H9 (cell line): ENCODE measurements around the gene EP300. TPM values are rescaled to one million over a fixed set of nuclear protein-coding genes. Genes with fewer than 3 reads are reported as not detected.
"Not testable (repeated sequence)": the region's sequence is repeated elsewhere in the genome, so short reads cannot be mapped to it uniquely, and the experiment has no call there.

ENCODE experiments used
- DNase-seq: peaks from one replicate; pipeline ENCODE4 v3.0.0-alpha.2; 2017
- H2AFZ ChIP-seq: one replicate; pipeline ENCODE4 v1.6.1; 2013; ENCODE audit warnings: mild to moderate bottlenecking, low read length, control low read depth, moderate library complexity
- H2AK5ac ChIP-seq: 2 replicates; pipeline ENCODE4 v1.6.1; 2013; ENCODE audit warnings: low read length, control low read depth, mixed read lengths; ENCODE audit not compliant: insufficient read length
- H2BK120ac ChIP-seq: one replicate; pipeline ENCODE4 v1.6.1; 2013; ENCODE audit warnings: low read depth, mild to moderate bottlenecking, low read length, control low read depth, inconsistent platforms; ENCODE audit not compliant: poor library complexity, severe bottlenecking
- H2BK12ac ChIP-seq: 2 replicates; pipeline ENCODE4 v1.6.1; 2013; ENCODE audit warnings: low read length, control low read depth, mixed read lengths, low read depth; ENCODE audit not compliant: insufficient read length
- H2BK15ac ChIP-seq: 2 replicates; pipeline ENCODE4 v1.6.1; 2013; ENCODE audit warnings: low read depth, low read length, control low read depth
- H2BK20ac ChIP-seq: one replicate; pipeline ENCODE4 v1.6.1; 2013; ENCODE audit warnings: low read depth, mild to moderate bottlenecking, low read length, control low read depth, inconsistent platforms; ENCODE audit not compliant: poor library complexity, severe bottlenecking
- H2BK5ac ChIP-seq: 2 replicates; pipeline ENCODE4 v1.6.1; 2013; ENCODE audit warnings: low read length, control low read depth, mixed read lengths; ENCODE audit not compliant: insufficient read length
- H3K14ac ChIP-seq: 2 replicates; pipeline ENCODE4 v1.6.1; 2013; ENCODE audit warnings: low read length, control low read depth; ENCODE audit not compliant: insufficient read depth
- H3K18ac ChIP-seq: 2 replicates; pipeline ENCODE4 v1.6.1; 2013; ENCODE audit warnings: low read depth, mild to moderate bottlenecking, mixed read lengths, low read length, control low read depth; ENCODE audit not compliant: insufficient read length
- H3K23ac ChIP-seq: 2 replicates; pipeline ENCODE4 v1.6.1; 2013; ENCODE audit warnings: low read length, control low read depth, mixed read lengths, low read depth; ENCODE audit not compliant: insufficient read length
- H3K23me2 ChIP-seq: 2 replicates; pipeline ENCODE4 v1.6.1; 2013; ENCODE audit warnings: low read depth, mild to moderate bottlenecking, mixed read lengths, low read length, control low read depth; ENCODE audit not compliant: insufficient read length, poor library complexity, severe bottlenecking
- H3K27ac ChIP-seq: 2 replicates; pipeline ENCODE4 v1.5.1; 2013; ENCODE audit warnings: low read length, control low read depth, mixed read lengths, low read depth; ENCODE audit not compliant: insufficient read length
- H3K27me3 ChIP-seq: 2 replicates; pipeline ENCODE4 v1.6.1; 2013; ENCODE audit warnings: low read length, control low read depth, inconsistent platforms; ENCODE audit not compliant: insufficient read depth
- H3K4ac ChIP-seq: 2 replicates; pipeline ENCODE4 v1.6.1; 2013; ENCODE audit warnings: low read depth, mild to moderate bottlenecking, control low read depth, inconsistent platforms, low read length, moderate library complexity
- H3K4me1 ChIP-seq: 2 replicates; pipeline ENCODE4 v1.6.1; 2013; ENCODE audit warnings: low read length, control low read depth, inconsistent platforms; ENCODE audit not compliant: insufficient read depth
- H3K4me2 ChIP-seq: 2 replicates; pipeline ENCODE4 v1.6.1; 2013; ENCODE audit warnings: low read length, control low read depth, mixed read lengths; ENCODE audit not compliant: insufficient read length, insufficient read depth
- H3K56ac ChIP-seq: 2 replicates; pipeline ENCODE4 v1.6.1; 2013; ENCODE audit warnings: low read depth, mild to moderate bottlenecking, mixed read lengths, low read length, control low read depth; ENCODE audit not compliant: insufficient read length
- H3K79me1 ChIP-seq: 2 replicates; pipeline ENCODE4 v1.6.1; 2013; ENCODE audit warnings: low read depth, mild to moderate bottlenecking, moderate library complexity, low read length, control low read depth, inconsistent platforms; ENCODE audit not compliant: insufficient read depth, poor library complexity, severe bottlenecking
- H3K79me2 ChIP-seq: 2 replicates; pipeline ENCODE4 v1.6.1; 2013; ENCODE audit warnings: low read length, control low read depth, inconsistent platforms; ENCODE audit not compliant: insufficient read depth
- H3K9ac ChIP-seq: 2 replicates; pipeline ENCODE4 v1.6.1; 2013; ENCODE audit warnings: low read length, control low read depth, mixed read lengths; ENCODE audit not compliant: insufficient read length; ENCODE audit errors: extremely low read depth
- H3K9me3 ChIP-seq: one replicate; pipeline ENCODE4 v1.6.1; 2013; ENCODE audit warnings: low read depth, low read length, inconsistent platforms; ENCODE audit not compliant: control insufficient read depth
- H3T11ph ChIP-seq: one replicate; pipeline ENCODE4 v1.6.1; 2013; ENCODE audit warnings: mild to moderate bottlenecking, low read length, control low read depth, inconsistent platforms
- H4K20me1 ChIP-seq: one replicate; pipeline ENCODE4 v1.6.1; 2013; ENCODE audit not compliant: control insufficient read depth, insufficient read length, insufficient read depth
- H4K5ac ChIP-seq: 2 replicates; pipeline ENCODE4 v1.6.1; 2013; ENCODE audit warnings: low read depth, mild to moderate bottlenecking, mixed read lengths, low read length, control low read depth; ENCODE audit not compliant: insufficient read length
- H4K8ac ChIP-seq: replicated peaks from 2 replicates; pipeline ENCODE4 v1.6.1; 2013; ENCODE audit warnings: low read length, control low read depth, mixed read lengths, low read depth; ENCODE audit not compliant: insufficient read length
- H4K91ac ChIP-seq: 2 replicates; pipeline ENCODE4 v1.6.1; 2013; ENCODE audit warnings: low read depth, mild to moderate bottlenecking, moderate library complexity, mixed read lengths, low read length, control low read depth; ENCODE audit not compliant: insufficient read length
- H3K27ac Mint-ChIP-seq, 3 experiments: 2 replicates in 2 of 3; 3 replicates in 1 of 3; pipeline ENCODE4 v1.8.0; 2020 to 2021; ENCODE audit warnings: mixed read lengths in 3 of 3, mild to moderate bottlenecking in 1 of 3, moderate library complexity in 1 of 3
- H3K27me3 Mint-ChIP-seq: 2 replicates; pipeline ENCODE4 v1.8.0; 2021; ENCODE audit warnings: low read depth, mild to moderate bottlenecking, moderate library complexity, mixed read lengths
- H3K36me3 Mint-ChIP-seq, 3 experiments: 2 replicates in 2 of 3; 3 replicates in 1 of 3; pipeline ENCODE4 v1.8.0; 2020 to 2021; ENCODE audit warnings: low read depth in 3 of 3, mixed read lengths in 3 of 3; ENCODE audit not compliant: insufficient read depth in 1 of 3
- H3K4me1 Mint-ChIP-seq, 2 experiments: 2 replicates each; pipeline ENCODE4 v1.8.0; 2020; ENCODE audit warnings: mixed read lengths in 2 of 2
- H3K4me3 Mint-ChIP-seq, 2 experiments: 2 replicates in 1 of 2; 3 replicates in 1 of 2; pipeline ENCODE4 v1.8.0; 2020 to 2021; ENCODE audit warnings: mild to moderate bottlenecking in 2 of 2, mixed read lengths in 2 of 2, moderate library complexity in 1 of 2
- H3K9me3 Mint-ChIP-seq, 2 experiments: 2 replicates in 1 of 2; 3 replicates in 1 of 2; pipeline ENCODE4 v1.8.0; 2020; ENCODE audit warnings: mild to moderate bottlenecking in 2 of 2, mixed read lengths in 2 of 2, moderate library complexity in 1 of 2
- WGBS: extraction: QIAGEN DNeasy Blood & Tissue Kit; methylation state at CpG from one replicate; pipeline ENCODE4 v1.1.7; 2013; ENCODE audit warnings: missing lambda C conversion rate, low lambda C conversion rate, mixed read lengths; ENCODE audit not compliant: insufficient read length; ENCODE audit errors: extremely low coverage; 5-methylcytosine and 5-hydroxymethylcytosine counted together
- total RNA-seq: library from RNA; stranded (reverse); gene quantifications from 2 replicates; pipeline ENCODE4 v1.2.1, GENCODE V29; 2021
- TF ChIP-seq, protein P1 (sequence below): fragments of 200-600 bp; sonication (generic); conservative IDR thresholded peaks from 3 replicates; pipeline ENCODE4 v1.8.0; 2021; ENCODE audit warnings: antibody characterized with exemption, mild to moderate bottlenecking

EP300 gene
- total RNA-seq, 1 experiment from 2014 or later, result 136 TPM

DNA sequence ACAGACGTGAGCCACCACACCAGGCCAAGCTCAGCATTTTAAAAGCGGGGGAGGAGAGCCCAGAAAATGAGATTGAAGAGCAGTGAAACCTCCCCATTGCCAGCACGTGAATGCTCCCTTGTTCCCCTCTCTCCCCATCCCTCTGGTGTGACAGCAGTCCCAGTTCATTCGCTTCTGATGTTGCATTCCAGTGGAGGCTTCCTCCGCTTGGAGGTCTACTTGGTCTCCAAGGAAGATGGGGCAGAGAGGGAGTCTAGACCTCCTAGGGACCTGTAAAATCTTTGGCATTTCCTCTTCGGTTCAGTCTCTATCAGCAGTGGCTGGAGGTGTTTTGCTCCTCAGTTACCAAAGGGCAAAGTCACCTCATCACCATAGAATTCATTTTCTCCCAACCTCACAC is 30.2 kb upstream of the EP300 start:
- H3K27ac ChIP-seq, result no peak overlapping the region
- no peaks in the 10 kb centered on the region for H3K79me2 ChIP-seq
- Mint-ChIP-seq H3K4me1 (peaks cover 0 to 9% of the 10 kb centered on the region in 2 experiments), H3K36me3 (no peaks in the 10 kb centered on the region), H3K27ac (no peak overlapping the region), H3K4me3 (no peak overlapping the region), H3K9me3 (peaks cover 0 to 3% of the 10 kb centered on the region in 2 experiments; a peak in 1 of 5 replicates), H3K27me3 (no peaks in the 10 kb centered on the region; the same call in 1 of the 2 replicates)
- no peak overlapping the region for H2BK15ac ChIP-seq
- WGBS, result no CpG with 5 or more reads among the region's 6 CpGs
- H2BK12ac ChIP-seq, result no peak overlapping the region
- H2BK120ac ChIP-seq, result no peak overlapping the region
- H2BK20ac ChIP-seq, result no peak overlapping the region
- no peak overlapping the region for H4K91ac ChIP-seq
- H3T11ph ChIP-seq, result no peak overlapping the region
- H3K4me2 ChIP-seq, result no peak overlapping the region
- H3K4ac ChIP-seq, result no peak overlapping the region
- H4K20me1 ChIP-seq, result no peaks in the 10 kb centered on the region
- H3K27me3 ChIP-seq, result no peaks in the 10 kb centered on the region
- DNase-seq, result no peak
- no peak overlapping the region for H2BK5ac ChIP-seq
- H2AK5ac ChIP-seq, result no peak overlapping the region
- H4K8ac ChIP-seq, result no peak overlapping the region
- no peaks in the 10 kb centered on the region for H3K79me1 ChIP-seq
- H2AFZ ChIP-seq, result peak overlapping the region; percentile 80
- no peak overlapping the region for H3K9ac ChIP-seq
- TF ChIP-seq, protein P1, sequence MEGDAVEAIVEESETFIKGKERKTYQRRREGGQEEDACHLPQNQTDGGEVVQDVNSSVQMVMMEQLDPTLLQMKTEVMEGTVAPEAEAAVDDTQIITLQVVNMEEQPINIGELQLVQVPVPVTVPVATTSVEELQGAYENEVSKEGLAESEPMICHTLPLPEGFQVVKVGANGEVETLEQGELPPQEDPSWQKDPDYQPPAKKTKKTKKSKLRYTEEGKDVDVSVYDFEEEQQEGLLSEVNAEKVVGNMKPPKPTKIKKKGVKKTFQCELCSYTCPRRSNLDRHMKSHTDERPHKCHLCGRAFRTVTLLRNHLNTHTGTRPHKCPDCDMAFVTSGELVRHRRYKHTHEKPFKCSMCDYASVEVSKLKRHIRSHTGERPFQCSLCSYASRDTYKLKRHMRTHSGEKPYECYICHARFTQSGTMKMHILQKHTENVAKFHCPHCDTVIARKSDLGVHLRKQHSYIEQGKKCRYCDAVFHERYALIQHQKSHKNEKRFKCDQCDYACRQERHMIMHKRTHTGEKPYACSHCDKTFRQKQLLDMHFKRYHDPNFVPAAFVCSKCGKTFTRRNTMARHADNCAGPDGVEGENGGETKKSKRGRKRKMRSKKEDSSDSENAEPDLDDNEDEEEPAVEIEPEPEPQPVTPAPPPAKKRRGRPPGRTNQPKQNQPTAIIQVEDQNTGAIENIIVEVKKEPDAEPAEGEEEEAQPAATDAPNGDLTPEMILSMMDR, result no peak
- H3K23me2 ChIP-seq, result no peaks in the 10 kb centered on the region
- H3K4me1 ChIP-seq, result peaks cover 4% of the 10 kb centered on the region; the same call in 1 of the 2 replicates
- H3K23ac ChIP-seq, result no peak overlapping the region
- H4K5ac ChIP-seq, result no peak overlapping the region
- no peak overlapping the region for H3K18ac ChIP-seq
- H3K56ac ChIP-seq, result no peak overlapping the region
- no peak overlapping the region for H3K14ac ChIP-seq
- no peaks in the 10 kb centered on the region for H3K9me3 ChIP-seq

DNA sequence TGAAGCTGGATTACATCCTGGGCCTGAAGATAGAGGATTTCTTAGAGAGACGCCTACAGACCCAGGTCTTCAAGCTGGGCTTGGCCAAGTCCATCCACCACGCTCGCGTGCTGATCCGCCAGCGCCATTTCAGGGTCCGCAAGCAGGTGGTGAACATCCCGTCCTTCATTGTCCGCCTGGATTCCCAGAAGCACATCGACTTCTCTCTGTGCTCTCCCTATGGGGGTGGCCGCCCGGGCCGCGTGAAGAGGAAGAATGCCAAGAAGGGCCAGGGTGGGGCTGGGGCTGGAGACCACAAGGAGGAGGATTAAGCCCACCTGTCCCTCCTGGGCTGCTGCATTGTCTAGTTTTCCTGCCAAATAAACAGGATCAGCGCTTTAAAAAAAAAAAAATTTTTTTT is 28.1 kb upstream of the EP300 start:
- not testable (repeated sequence) for H3K23me2 ChIP-seq, H3K4me1 ChIP-seq, H3K56ac ChIP-seq, H3K23ac ChIP-seq, H2AK5ac ChIP-seq, H3K4me1 Mint-ChIP-seq, H3K9me3 ChIP-seq, H3K27me3 Mint-ChIP-seq, H3K36me3 Mint-ChIP-seq, H2BK20ac ChIP-seq, H2AFZ ChIP-seq, H4K8ac ChIP-seq, H2BK5ac ChIP-seq, H3K9ac ChIP-seq, H2BK120ac ChIP-seq, H3K27ac Mint-ChIP-seq, H3K18ac ChIP-seq, H3K27ac ChIP-seq, H3K79me1 ChIP-seq, H4K5ac ChIP-seq, H2BK12ac ChIP-seq, H3K27me3 ChIP-seq, H3K4me2 ChIP-seq, H4K91ac ChIP-seq, H2BK15ac ChIP-seq, H3K4me3 Mint-ChIP-seq, H3K79me2 ChIP-seq, DNase-seq, H3K14ac ChIP-seq, H3K9me3 Mint-ChIP-seq, H3K4ac ChIP-seq, H4K20me1 ChIP-seq, H3T11ph ChIP-seq
- no CpG with 5 or more reads among the region's 15 CpGs for WGBS
